ENCODE data around the gene ARMC9.

DNA sequence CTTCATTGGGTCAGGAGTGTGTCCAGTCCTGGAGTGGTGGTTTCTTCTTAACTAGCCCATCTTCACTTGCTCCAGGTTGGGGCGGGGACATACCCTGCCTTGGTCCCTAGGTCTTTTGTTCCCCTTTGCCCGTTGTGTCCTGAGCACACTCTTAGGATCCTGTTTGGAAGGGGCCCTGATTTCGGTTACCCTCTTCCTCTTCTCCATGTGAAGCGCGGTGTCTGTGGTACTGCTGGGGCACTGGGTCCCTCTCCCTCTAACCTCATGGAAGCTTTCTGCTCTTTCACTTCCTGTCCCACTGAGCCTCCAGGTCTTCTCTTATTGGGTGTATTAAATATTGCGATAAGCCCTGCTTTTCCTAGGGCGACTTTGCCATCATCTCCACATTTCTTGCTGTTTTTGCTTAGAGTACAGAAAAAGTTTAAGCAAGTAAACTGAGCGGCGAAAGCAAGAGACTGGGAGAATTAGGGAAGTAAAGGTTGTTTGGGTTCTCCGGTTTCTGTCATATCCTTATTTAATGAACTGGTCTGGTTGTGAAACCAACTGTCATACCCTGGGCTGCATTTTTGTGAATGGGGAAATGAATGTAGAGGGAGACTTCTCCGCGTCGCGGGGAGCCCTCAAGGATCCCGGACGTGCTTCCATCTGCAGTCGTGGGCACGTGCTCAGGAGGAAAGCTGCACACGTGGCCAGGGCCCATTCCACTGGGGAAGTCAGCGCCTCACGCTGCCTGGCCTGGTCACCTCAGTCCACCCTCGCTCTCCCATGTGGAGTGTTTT lies 123.3 kb downstream of the ARMC9 start:
- TF ChIP-seq, protein P1, sequence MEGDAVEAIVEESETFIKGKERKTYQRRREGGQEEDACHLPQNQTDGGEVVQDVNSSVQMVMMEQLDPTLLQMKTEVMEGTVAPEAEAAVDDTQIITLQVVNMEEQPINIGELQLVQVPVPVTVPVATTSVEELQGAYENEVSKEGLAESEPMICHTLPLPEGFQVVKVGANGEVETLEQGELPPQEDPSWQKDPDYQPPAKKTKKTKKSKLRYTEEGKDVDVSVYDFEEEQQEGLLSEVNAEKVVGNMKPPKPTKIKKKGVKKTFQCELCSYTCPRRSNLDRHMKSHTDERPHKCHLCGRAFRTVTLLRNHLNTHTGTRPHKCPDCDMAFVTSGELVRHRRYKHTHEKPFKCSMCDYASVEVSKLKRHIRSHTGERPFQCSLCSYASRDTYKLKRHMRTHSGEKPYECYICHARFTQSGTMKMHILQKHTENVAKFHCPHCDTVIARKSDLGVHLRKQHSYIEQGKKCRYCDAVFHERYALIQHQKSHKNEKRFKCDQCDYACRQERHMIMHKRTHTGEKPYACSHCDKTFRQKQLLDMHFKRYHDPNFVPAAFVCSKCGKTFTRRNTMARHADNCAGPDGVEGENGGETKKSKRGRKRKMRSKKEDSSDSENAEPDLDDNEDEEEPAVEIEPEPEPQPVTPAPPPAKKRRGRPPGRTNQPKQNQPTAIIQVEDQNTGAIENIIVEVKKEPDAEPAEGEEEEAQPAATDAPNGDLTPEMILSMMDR (IDR thresholded peaks at IDR 0.05), result no peak
- no peak for TF ChIP-seq POLR2A (IDR thresholded peaks at IDR 0.05)

Measured in ovary (tissue), 3 donors.